Liver (tissue), 3 donors: ENCODE results near the gene PIEZO1.

ENCODE experiments used
- EGR1 ChIP-seq, 2 donors: IDR thresholded peaks; 2 replicates each; pipeline ENCODE4 v1.6.1; 2016 to 2018; ENCODE audit warnings: antibody characterized with exemption in 2 of 2, low read depth in 2 of 2
- FOXA1 ChIP-seq: IDR thresholded peaks from 2 replicates; pipeline ENCODE4 v1.6.1; 2016; ENCODE audit warnings: antibody characterized with exemption
- JUND ChIP-seq, 2 donors: IDR thresholded peaks; 2 replicates each; pipeline ENCODE4 v1.6.1; 2016; ENCODE audit warnings: antibody characterized with exemption in 2 of 2
- NR2F2 ChIP-seq: IDR thresholded peaks from 2 replicates; pipeline ENCODE4 v1.6.1; 2016; ENCODE audit warnings: antibody characterized with exemption
- YY1 ChIP-seq: IDR thresholded peaks from 2 replicates; pipeline ENCODE4 v1.6.1; 2016; ENCODE audit warnings: antibody characterized with exemption, mild to moderate bottlenecking
- TF ChIP-seq, protein P1 (sequence below): IDR thresholded peaks from 2 replicates; pipeline ENCODE4 v1.6.1; 2016; ENCODE audit warnings: antibody characterized with exemption, mild to moderate bottlenecking
- TF ChIP-seq, protein P2 (sequence below): fragments of 150-350 bp; IDR thresholded peaks from 2 replicates; pipeline ENCODE4 v1.5.1; 2017; ENCODE audit warnings: improper control_type of control experiment, low read depth, low read length; ENCODE audit not compliant: missing input control
- TF ChIP-seq, protein P3 (sequence below): IDR thresholded peaks from 2 replicates; pipeline ENCODE4 v1.6.1; 2016; ENCODE audit warnings: antibody characterized with exemption
- donor health status: healthy.
- donor health status: healthy.

DNA sequence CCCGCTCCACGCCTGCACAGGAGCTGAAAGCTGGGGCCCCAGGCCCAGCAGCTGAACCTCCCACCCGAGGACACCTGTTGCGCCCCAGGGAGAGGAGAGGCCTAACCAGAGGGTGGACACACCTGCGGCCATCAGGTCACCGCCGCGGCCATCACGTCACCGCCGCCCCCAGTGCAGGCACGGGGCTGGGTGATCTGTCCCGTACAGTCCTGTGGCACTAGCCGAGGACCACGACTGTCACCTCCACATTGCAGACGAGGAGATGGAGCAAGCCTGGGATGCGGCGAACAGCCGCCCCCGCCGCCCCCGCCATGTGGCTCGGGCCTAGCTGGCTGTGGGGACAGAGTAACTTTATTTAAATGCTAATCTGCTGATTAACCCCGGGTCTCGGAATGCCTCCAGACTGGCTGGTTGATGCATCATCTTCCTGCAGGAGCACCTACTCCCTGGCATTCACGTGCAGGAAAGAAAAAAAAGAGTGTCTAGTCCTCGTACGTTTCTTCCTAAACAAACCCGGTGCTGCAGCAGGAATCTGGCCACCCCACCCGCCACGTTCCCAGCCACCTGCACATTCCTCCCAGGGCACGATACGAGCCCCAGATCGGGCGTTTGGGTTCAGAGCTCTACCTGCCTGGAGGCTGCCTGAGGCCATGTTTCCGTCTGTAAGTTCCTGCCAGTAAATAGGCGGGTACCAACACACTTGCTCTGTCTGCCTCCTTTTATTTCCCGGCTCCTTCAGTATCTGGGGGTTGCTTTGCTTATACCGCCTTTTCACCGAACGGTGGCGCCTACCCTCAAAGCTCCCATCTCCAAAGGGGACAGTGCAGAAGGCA lies 29.9 kb downstream of the PIEZO1 start:
- no peak for TF ChIP-seq EGR1 (IDR thresholded peaks at IDR 0.05; ENCODE audit: low read depth in 2 of 2)
- TF ChIP-seq, protein P1, sequence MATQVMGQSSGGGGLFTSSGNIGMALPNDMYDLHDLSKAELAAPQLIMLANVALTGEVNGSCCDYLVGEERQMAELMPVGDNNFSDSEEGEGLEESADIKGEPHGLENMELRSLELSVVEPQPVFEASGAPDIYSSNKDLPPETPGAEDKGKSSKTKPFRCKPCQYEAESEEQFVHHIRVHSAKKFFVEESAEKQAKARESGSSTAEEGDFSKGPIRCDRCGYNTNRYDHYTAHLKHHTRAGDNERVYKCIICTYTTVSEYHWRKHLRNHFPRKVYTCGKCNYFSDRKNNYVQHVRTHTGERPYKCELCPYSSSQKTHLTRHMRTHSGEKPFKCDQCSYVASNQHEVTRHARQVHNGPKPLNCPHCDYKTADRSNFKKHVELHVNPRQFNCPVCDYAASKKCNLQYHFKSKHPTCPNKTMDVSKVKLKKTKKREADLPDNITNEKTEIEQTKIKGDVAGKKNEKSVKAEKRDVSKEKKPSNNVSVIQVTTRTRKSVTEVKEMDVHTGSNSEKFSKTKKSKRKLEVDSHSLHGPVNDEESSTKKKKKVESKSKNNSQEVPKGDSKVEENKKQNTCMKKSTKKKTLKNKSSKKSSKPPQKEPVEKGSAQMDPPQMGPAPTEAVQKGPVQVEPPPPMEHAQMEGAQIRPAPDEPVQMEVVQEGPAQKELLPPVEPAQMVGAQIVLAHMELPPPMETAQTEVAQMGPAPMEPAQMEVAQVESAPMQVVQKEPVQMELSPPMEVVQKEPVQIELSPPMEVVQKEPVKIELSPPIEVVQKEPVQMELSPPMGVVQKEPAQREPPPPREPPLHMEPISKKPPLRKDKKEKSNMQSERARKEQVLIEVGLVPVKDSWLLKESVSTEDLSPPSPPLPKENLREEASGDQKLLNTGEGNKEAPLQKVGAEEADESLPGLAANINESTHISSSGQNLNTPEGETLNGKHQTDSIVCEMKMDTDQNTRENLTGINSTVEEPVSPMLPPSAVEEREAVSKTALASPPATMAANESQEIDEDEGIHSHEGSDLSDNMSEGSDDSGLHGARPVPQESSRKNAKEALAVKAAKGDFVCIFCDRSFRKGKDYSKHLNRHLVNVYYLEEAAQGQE, result no peak
- TF ChIP-seq, protein P2, sequence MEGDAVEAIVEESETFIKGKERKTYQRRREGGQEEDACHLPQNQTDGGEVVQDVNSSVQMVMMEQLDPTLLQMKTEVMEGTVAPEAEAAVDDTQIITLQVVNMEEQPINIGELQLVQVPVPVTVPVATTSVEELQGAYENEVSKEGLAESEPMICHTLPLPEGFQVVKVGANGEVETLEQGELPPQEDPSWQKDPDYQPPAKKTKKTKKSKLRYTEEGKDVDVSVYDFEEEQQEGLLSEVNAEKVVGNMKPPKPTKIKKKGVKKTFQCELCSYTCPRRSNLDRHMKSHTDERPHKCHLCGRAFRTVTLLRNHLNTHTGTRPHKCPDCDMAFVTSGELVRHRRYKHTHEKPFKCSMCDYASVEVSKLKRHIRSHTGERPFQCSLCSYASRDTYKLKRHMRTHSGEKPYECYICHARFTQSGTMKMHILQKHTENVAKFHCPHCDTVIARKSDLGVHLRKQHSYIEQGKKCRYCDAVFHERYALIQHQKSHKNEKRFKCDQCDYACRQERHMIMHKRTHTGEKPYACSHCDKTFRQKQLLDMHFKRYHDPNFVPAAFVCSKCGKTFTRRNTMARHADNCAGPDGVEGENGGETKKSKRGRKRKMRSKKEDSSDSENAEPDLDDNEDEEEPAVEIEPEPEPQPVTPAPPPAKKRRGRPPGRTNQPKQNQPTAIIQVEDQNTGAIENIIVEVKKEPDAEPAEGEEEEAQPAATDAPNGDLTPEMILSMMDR, result no peak
- no peak for TF ChIP-seq JUND (IDR thresholded peaks at IDR 0.05)
- TF ChIP-seq, protein P3, sequence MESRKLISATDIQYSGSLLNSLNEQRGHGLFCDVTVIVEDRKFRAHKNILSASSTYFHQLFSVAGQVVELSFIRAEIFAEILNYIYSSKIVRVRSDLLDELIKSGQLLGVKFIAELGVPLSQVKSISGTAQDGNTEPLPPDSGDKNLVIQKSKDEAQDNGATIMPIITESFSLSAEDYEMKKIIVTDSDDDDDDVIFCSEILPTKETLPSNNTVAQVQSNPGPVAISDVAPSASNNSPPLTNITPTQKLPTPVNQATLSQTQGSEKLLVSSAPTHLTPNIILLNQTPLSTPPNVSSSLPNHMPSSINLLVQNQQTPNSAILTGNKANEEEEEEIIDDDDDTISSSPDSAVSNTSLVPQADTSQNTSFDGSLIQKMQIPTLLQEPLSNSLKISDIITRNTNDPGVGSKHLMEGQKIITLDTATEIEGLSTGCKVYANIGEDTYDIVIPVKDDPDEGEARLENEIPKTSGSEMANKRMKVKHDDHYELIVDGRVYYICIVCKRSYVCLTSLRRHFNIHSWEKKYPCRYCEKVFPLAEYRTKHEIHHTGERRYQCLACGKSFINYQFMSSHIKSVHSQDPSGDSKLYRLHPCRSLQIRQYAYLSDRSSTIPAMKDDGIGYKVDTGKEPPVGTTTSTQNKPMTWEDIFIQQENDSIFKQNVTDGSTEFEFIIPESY, result no peak
- no peak for TF ChIP-seq FOXA1
- TF ChIP-seq NR2F2, result no peak
- no peak for TF ChIP-seq YY1
